B cell (primary cell): ENCODE data around the gene PLPPR3. TPM values are rescaled to one million over a fixed set of nuclear protein-coding genes. Genes with fewer than 3 reads are reported as not detected.

Experiments
- ATAC-seq: fragments of 200-7000 bp; cut with Tn5 transposase; one replicate; pipeline ENCODE4 v1.10.0; 2021; ENCODE audit warnings: low read depth, mild to moderate bottlenecking, moderate number of reproducible peaks, moderate library complexity
- CTCF ChIA-PET: fragments of 350-600 bp; sonication (Branson Sonifier 250); formaldehyde crosslinking; loops from one replicate; lab custom pipeline; 2021; ENCODE audit warnings: antibody characterized with exemption, inconsistent platforms; lab: Charles Lee
- POLR2A ChIA-PET: fragments of 350-600 bp; sonication (Branson Sonifier 250); formaldehyde crosslinking; loops from one replicate; lab custom pipeline; 2021; ENCODE audit warnings: antibody characterized with exemption; lab: Charles Lee
- DNase-seq: peaks from one replicate; pipeline ENCODE4 v3.0.0; 2013
- H2AFZ ChIP-seq: 2 replicates; pipeline ENCODE4 v1.6.1; 2012; ENCODE audit warnings: mild to moderate bottlenecking, low read depth, low read length; ENCODE audit not compliant: insufficient read depth, poor library complexity, severe bottlenecking
- H3K27ac ChIP-seq, 2 donors: 1 replicate in 1 of 2; 2 replicates in 1 of 2; pipeline ENCODE4 v1.5.1; 2012 to 2013; ENCODE audit warnings: low read length in 2 of 2, mild to moderate bottlenecking in 2 of 2, moderate library complexity in 1 of 2
- H3K27me3 ChIP-seq, 4 experiments: fragments of 200-600 bp in 1 of 4; sonication (generic) in 1 of 4; replicated peaks in 1 of 4; 1 replicate in 2 of 4; 2 replicates in 2 of 4; pipeline versions ENCODE4 v1.6.1 to v1.7.0; 2013 to 2016; ENCODE audit warnings: low read length in 3 of 4, mild to moderate bottlenecking in 2 of 4, mixed read lengths in 1 of 4, moderate library complexity in 1 of 4; ENCODE audit not compliant: insufficient read depth in 4 of 4, control insufficient read depth in 3 of 4; ENCODE audit errors: control extremely low read depth in 1 of 4
- H3K36me3 ChIP-seq, 2 experiments: replicated peaks in 1 of 2; 1 replicate in 1 of 2; 2 replicates in 1 of 2; pipeline versions ENCODE4 v1.6.1 to v1.7.1; 2013; ENCODE audit warnings: low read length in 1 of 2; ENCODE audit not compliant: insufficient read depth in 2 of 2, control insufficient read depth in 1 of 2; ENCODE audit errors: control extremely low read depth in 1 of 2, extremely low read depth in 1 of 2
- H3K4me1 ChIP-seq, 2 donors: fragments of 200-600 bp in 1 of 2; sonication (generic) in 1 of 2; 1 replicate in 1 of 2; 2 replicates in 1 of 2; pipeline versions ENCODE4 v1.5.1 to v1.6.1; 2013 to 2017; ENCODE audit warnings: low read length in 2 of 2; ENCODE audit not compliant: control insufficient read depth in 2 of 2, insufficient read depth in 2 of 2
- H3K4me2 ChIP-seq: replicated peaks from 2 replicates; pipeline ENCODE3; 2012; ENCODE audit warnings: mild to moderate bottlenecking, low read depth, low read length; ENCODE audit not compliant: poor library complexity, severe bottlenecking
- H3K4me3 ChIP-seq, 5 experiments: fragments of 200-600 bp in 1 of 5; sonication (generic) in 1 of 5; 1 replicate in 3 of 5; 2 replicates in 2 of 5; pipeline versions ENCODE4 v1.5.1 to v1.7.0; 2011 to 2016; ENCODE audit warnings: low read length in 4 of 5, mild to moderate bottlenecking in 4 of 5, low read depth in 2 of 5, control low read depth in 1 of 5, moderate library complexity in 1 of 5; ENCODE audit not compliant: insufficient read depth in 1 of 5; ENCODE audit errors: control extremely low read depth in 1 of 5, extremely low read depth in 1 of 5
- H3K79me2 ChIP-seq: fragments of 200-600 bp; sonication (generic); one replicate; pipeline ENCODE4 v1.6.0; 2016; ENCODE audit warnings: low read length; ENCODE audit not compliant: control insufficient read depth, insufficient read depth
- H3K9ac ChIP-seq: fragments of 200-600 bp; sonication (generic); 2 replicates; pipeline ENCODE4 v1.6.1; 2017; ENCODE audit warnings: mild to moderate bottlenecking, low read length, moderate library complexity
- H3K9me3 ChIP-seq, 3 donors: one replicate each; pipeline versions ENCODE4 v1.6.1 to v1.7.1; 2013; ENCODE audit warnings: low read length in 2 of 3; ENCODE audit not compliant: control insufficient read depth in 2 of 3, insufficient read depth in 1 of 3; ENCODE audit errors: control extremely low read depth in 1 of 3
- H4K20me1 ChIP-seq: 2 replicates; pipeline ENCODE4 v1.6.0; 2012; ENCODE audit warnings: mild to moderate bottlenecking, low read length; ENCODE audit not compliant: insufficient read depth, control insufficient read depth, poor library complexity, severe bottlenecking
- H3K27ac Mint-ChIP-seq: one replicate; pipeline ENCODE4 v1.8.0; 2021; ENCODE audit warnings: mixed read lengths
- H3K27me3 Mint-ChIP-seq: one replicate; pipeline ENCODE4 v1.8.0; 2021; ENCODE audit warnings: mixed read lengths
- H3K4me1 Mint-ChIP-seq: one replicate; pipeline ENCODE4 v1.8.0; 2021; ENCODE audit warnings: mixed read lengths
- H3K4me3 Mint-ChIP-seq: one replicate; pipeline ENCODE4 v1.8.0; 2021; ENCODE audit warnings: mixed read lengths
- H3K9me3 Mint-ChIP-seq: one replicate; pipeline ENCODE4 v1.8.0; 2022; ENCODE audit warnings: mixed read lengths; ENCODE audit not compliant: insufficient read depth
- EZH2 ChIP-seq: IDR thresholded peaks from 2 replicates; pipeline ENCODE4 v1.6.1; 2012; ENCODE audit warnings: borderline replicate concordance, low read depth, mild to moderate bottlenecking, moderate library complexity, low read length; ENCODE audit not compliant: insufficient read depth, poor library complexity, severe bottlenecking
- WGBS: methylation state at CpG from one replicate; pipeline ENCODE4 v1.1.5; 2013; ENCODE audit warnings: missing lambda C conversion rate; ENCODE audit not compliant: insufficient coverage; 5-methylcytosine and 5-hydroxymethylcytosine counted together
- intact Hi-C: fragments of 100-400 bp; cut with micrococcal nuclease; formaldehyde crosslinking; loops from one replicate; pipeline ENCODE4 v1.10.0; 2022
- polyA plus RNA-seq: library from polyadenylated mRNA; depleted of rRNA; stranded (reverse); fragments of >200 nt; gene quantifications from 2 replicates; pipeline ENCODE4 v1.2.3, GENCODE V29; 2012
- total RNA-seq, 2 donors: library from RNA; stranded (reverse); fragments of 120-200 nt in 1 of 2; gene quantifications; 1 replicate in 1 of 2; 2 replicates in 1 of 2; pipeline versions ENCODE4 v1.2.3 to v1.2.4, GENCODE V29; 2013 to 2022
- TF ChIP-seq, protein P1 (sequence below): fragments of 200-600 bp; IDR thresholded peaks from one replicate; pipeline ENCODE4 v1.8.0; 2022; ENCODE audit warnings: antibody characterized with exemption, mild to moderate bottlenecking

The PLPPR3 gene
- total and polyA plus RNA-seq, 2 donors (not counting 1 experiment from before 2014, with no cell fraction given): not detected

DNA sequence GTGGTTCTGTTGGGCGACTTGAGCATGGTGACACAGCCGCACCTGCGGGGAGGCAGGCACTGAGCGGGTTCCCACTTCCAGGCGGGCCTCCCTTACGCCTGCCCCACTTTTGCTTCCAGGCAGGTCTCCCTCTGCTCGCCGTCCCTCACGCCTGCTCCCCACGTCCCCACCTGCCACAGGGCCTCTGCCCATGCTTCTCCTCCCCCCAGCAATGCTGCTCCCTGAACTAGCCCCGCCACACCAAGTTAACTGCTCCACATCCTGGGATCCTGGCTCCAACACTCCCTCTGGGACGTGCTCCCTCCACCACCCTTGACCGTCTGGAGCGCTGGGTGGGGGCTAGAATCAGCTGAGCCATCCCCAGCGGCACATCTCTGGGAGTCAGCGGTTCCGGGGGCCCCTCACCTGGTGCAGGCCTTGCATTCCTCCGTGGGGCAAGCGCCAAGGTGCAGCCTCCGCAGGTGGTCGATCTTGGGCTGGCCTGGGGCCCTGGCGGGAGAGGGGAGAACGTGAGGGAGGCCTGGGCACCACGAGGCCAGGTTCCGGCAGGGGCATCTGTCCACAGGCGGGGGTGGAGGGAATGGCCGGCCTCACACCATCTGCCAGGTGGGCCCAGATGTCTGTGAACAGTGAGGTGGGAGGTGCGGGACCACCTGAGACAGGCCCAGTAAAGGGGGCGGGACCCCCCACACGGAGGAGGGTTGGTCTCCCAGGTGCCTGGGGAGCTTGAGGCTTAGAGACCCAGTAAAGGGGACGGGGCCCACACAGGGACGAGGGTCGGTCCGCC is 46.9 kb upstream of the PLPPR3 start:
- WGBS: 94% methylated on average over 32 of the region's 34 CpGs
- Mint-ChIP-seq H3K27ac (no peak overlapping the region), H3K27me3 (no peaks in the 10 kb centered on the region), H3K9me3 (no peaks in the 10 kb centered on the region), H3K4me3 (no peak overlapping the region), H3K4me1 (peaks cover 15% of the 10 kb centered on the region)
- Histone ChIP-seq H3K9ac (no peak overlapping the region), H3K36me3 (peaks cover 0 to 17% of the 10 kb centered on the region in 2 experiments), H3K79me2 (no peaks in the 10 kb centered on the region), H3K4me3 (no peak overlapping the region), H3K9me3 (peaks cover 0 to 2% (median 0%) of the 10 kb centered on the region in 3 donors), H3K27ac (no peak overlapping the region), H3K4me1 (peaks cover 13 to 27% of the 10 kb centered on the region in 2 donors), H4K20me1 (peaks cover 4% of the 10 kb centered on the region), H3K27me3 (no peaks in the 10 kb centered on the region), H3K4me2 (no peak overlapping the region), H2AFZ (no peak overlapping the region)
- ChIA-PET POLR2A (no interaction called here), CTCF (no interaction called here)
- DNase-seq (no peak), ATAC-seq (no peak)
- no peak for TF ChIP-seq EZH2
- TF ChIP-seq, protein P1, sequence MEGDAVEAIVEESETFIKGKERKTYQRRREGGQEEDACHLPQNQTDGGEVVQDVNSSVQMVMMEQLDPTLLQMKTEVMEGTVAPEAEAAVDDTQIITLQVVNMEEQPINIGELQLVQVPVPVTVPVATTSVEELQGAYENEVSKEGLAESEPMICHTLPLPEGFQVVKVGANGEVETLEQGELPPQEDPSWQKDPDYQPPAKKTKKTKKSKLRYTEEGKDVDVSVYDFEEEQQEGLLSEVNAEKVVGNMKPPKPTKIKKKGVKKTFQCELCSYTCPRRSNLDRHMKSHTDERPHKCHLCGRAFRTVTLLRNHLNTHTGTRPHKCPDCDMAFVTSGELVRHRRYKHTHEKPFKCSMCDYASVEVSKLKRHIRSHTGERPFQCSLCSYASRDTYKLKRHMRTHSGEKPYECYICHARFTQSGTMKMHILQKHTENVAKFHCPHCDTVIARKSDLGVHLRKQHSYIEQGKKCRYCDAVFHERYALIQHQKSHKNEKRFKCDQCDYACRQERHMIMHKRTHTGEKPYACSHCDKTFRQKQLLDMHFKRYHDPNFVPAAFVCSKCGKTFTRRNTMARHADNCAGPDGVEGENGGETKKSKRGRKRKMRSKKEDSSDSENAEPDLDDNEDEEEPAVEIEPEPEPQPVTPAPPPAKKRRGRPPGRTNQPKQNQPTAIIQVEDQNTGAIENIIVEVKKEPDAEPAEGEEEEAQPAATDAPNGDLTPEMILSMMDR: no peak
- intact Hi-C loops: no loop called here

DNA sequence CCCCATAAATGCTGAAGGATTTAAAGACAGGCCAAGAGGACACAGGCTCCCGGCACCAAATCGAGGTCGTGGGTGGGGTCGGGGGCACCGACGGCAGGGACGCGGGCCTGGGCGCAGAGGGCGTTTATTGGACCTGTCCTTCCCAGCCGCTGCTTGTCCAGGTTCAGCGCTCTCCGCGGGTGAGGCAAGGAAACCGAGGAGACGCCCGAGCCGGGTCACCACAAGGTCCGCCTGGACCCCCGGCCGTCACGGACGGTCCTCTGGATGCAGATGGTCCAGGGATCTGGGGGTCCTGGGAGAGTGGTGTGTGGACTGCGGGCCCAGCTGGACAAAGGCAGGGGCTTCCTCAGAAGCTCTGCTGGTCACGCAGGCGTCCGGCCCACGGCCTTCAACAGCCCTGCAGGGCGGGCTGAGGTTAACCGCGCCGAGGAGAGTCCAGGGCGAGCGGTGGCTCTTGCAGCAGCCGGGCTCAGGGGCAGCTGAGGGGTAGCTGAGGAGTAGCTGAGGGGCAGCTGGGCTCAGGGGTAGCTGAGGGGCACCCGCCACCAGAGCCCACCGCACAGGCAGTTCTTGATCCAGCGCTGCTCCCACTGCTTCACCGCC is 46.2 kb upstream of the PLPPR3 start:
- no peak overlapping the region for H3K27ac ChIP-seq
- Mint-ChIP-seq H3K4me1 (peaks cover 19% of the 10 kb centered on the region), H3K27ac (no peak overlapping the region), H3K9me3 (no peaks in the 10 kb centered on the region), H3K4me3 (no peak overlapping the region), H3K27me3 (no peaks in the 10 kb centered on the region)
- 97% methylated on average over 39 of the region's 39 CpGs for WGBS
- peaks cover 0 to 4% (median 0%) of the 10 kb centered on the region in 4 experiments for H3K27me3 ChIP-seq
- ATAC-seq (no peak), DNase-seq (no peak)
- H2AFZ ChIP-seq: no peak overlapping the region
- H3K36me3 ChIP-seq: peaks cover 0 to 17% of the 10 kb centered on the region in 2 experiments
- TF ChIP-seq, protein P1: no peak
- peaks cover 20 to 29% of the 10 kb centered on the region in 2 donors for H3K4me1 ChIP-seq
- H3K9me3 ChIP-seq: peaks cover 0 to 8% (median 0%) of the 10 kb centered on the region in 3 donors
- no peak overlapping the region for H3K4me2 ChIP-seq
- H3K9ac ChIP-seq: no peak overlapping the region
- ChIA-PET POLR2A (no interaction called here), CTCF (no interaction called here)
- H3K79me2 ChIP-seq: no peaks in the 10 kb centered on the region
- intact Hi-C loops: no loop called here
- H4K20me1 ChIP-seq: no peaks in the 10 kb centered on the region
- H3K4me3 ChIP-seq: no peak overlapping the region
